KOPT-K1 (cell line): Measurements from ENCODE around the gene SPRYD7.
"Not testable (repeated sequence)": the region's sequence is repeated elsewhere in the genome, so short reads cannot be mapped to it uniquely, and the experiment has no call there.

Source experiments
- H3K27ac ChIP-seq: fragments of 200-600 bp; sonication (generic); 2 replicates; pipeline ENCODE4 v1.5.1; 2016; ENCODE audit warnings: antibody characterized with exemption, mild to moderate bottlenecking, low read depth, low read length; ENCODE audit not compliant: poor library complexity, severe bottlenecking
- H3K36me3 ChIP-seq: fragments of 200-600 bp; sonication (generic); 2 replicates; pipeline ENCODE4 v1.5.1; 2017; ENCODE audit warnings: antibody characterized with exemption, mild to moderate bottlenecking, low read length, moderate library complexity; ENCODE audit not compliant: insufficient read depth
- H3K9me3 ChIP-seq: fragments of 200-600 bp; sonication (generic); 2 replicates; pipeline ENCODE4 v1.5.1; 2017; ENCODE audit warnings: antibody characterized with exemption, low read length, mild to moderate bottlenecking; ENCODE audit not compliant: insufficient read depth, poor library complexity, severe bottlenecking

SPRYD7 gene

GRCh38 chr13:49939321-49939720 is 3.2 kb upstream of the SPRYD7 start:
- H3K9me3 ChIP-seq, result no peaks in the 10 kb centered on the region
- H3K36me3 ChIP-seq, result no peaks in the 10 kb centered on the region
- H3K27ac ChIP-seq, result no peak overlapping the region

GRCh38 chr13:49938921-49939320 is 2.8 kb upstream of the SPRYD7 start:
- no peaks in the 10 kb centered on the region for H3K36me3 ChIP-seq
- no peak overlapping the region for H3K27ac ChIP-seq
- H3K9me3 ChIP-seq, result no peaks in the 10 kb centered on the region

GRCh38 chr13:49938314-49938713 is 2.2 kb upstream of the SPRYD7 start:
- Histone ChIP-seq H3K27ac (no peak overlapping the region), H3K9me3 (no peaks in the 10 kb centered on the region), H3K36me3 (no peaks in the 10 kb centered on the region)

GRCh38 chr13:49936968-49937273 is 781 bp upstream of the SPRYD7 start:
- Histone ChIP-seq H3K36me3 (no peaks in the 10 kb centered on the region), H3K9me3 (no peaks in the 10 kb centered on the region), H3K27ac (peak overlapping the region; percentile 3)

- no peaks in the 10 kb centered on the region for H3K36me3 ChIP-seq
- H3K27ac ChIP-seq, result peak overlapping the region; percentile 3
- H3K9me3 ChIP-seq, result no peaks in the 10 kb centered on the region
These were observed 717 bp downstream of the SPRYD7 start for GRCh38 chr13:49935171-49936074.

- Histone ChIP-seq H3K36me3 (no peaks in the 10 kb centered on the region), H3K27ac (no peak overlapping the region), H3K9me3 (no peaks in the 10 kb centered on the region)
These were observed 2.6 kb downstream of the SPRYD7 start for GRCh38 chr13:49933511-49933910.

- Histone ChIP-seq H3K9me3 (no peaks in the 10 kb centered on the region), H3K27ac (no peak overlapping the region), H3K36me3 (no peaks in the 10 kb centered on the region)
These were observed 3.3 kb downstream of the SPRYD7 start for GRCh38 chr13:49932868-49933267.

- H3K9me3 ChIP-seq, result no peaks in the 10 kb centered on the region
- H3K36me3 ChIP-seq, result no peaks in the 10 kb centered on the region
- no peak overlapping the region for H3K27ac ChIP-seq
These were observed 4.1 kb downstream of the SPRYD7 start for GRCh38 chr13:49932066-49932465.

- H3K27ac ChIP-seq, result no peak overlapping the region
- H3K36me3 ChIP-seq, result no peaks in the 10 kb centered on the region
- no peaks in the 10 kb centered on the region for H3K9me3 ChIP-seq
These were observed 8.4 kb downstream of the SPRYD7 start for GRCh38 chr13:49927755-49928154.

- no peaks in the 10 kb centered on the region for H3K9me3 ChIP-seq
- H3K27ac ChIP-seq, result no peak overlapping the region
- no peaks in the 10 kb centered on the region for H3K36me3 ChIP-seq
These were observed 10.2 kb downstream of the SPRYD7 start for GRCh38 chr13:49925881-49926418.

- no peaks in the 10 kb centered on the region for H3K36me3 ChIP-seq
- no peaks in the 10 kb centered on the region for H3K9me3 ChIP-seq
- no peak overlapping the region for H3K27ac ChIP-seq
These were observed 13.8 kb downstream of the SPRYD7 start for GRCh38 chr13:49922301-49922700.

GRCh38 chr13:49920969-49921368 is 15.2 kb downstream of the SPRYD7 start:
- not testable (repeated sequence) for H3K27ac ChIP-seq, H3K9me3 ChIP-seq, H3K36me3 ChIP-seq

GRCh38 chr13:49918106-49918505 is 18.0 kb downstream of the SPRYD7 start:
- not testable (repeated sequence) for H3K9me3 ChIP-seq, H3K36me3 ChIP-seq, H3K27ac ChIP-seq

GRCh38 chr13:49914947-49915346 is 21.2 kb downstream of the SPRYD7 start:
- Histone ChIP-seq H3K27ac (no peak overlapping the region), H3K36me3 (no peaks in the 10 kb centered on the region), H3K9me3 (no peaks in the 10 kb centered on the region)

GRCh38 chr13:49908637-49909036 is 27.5 kb downstream of the SPRYD7 start:
- Histone ChIP-seq H3K27ac (no peak overlapping the region), H3K9me3 (no peaks in the 10 kb centered on the region), H3K36me3 (no peaks in the 10 kb centered on the region)
